ELR (cell line): ENCODE measurements around the gene LRRC8B.
"Not testable (repeated sequence)": the region's sequence is repeated elsewhere in the genome, so short reads cannot be mapped to it uniquely, and the experiment has no call there.

Experiments
- DNase-seq: peaks from one replicate; pipeline ENCODE4 v3.0.0-alpha.2; 2015; ENCODE audit warnings: low read depth

Gene LRRC8B

GRCh38 chr1:89584211-89584610 lies 59.6 kb downstream of the LRRC8B start:
- no peak for DNase-seq

GRCh38 chr1:89584781-89585180 lies 60.2 kb downstream of the LRRC8B start:
- no peak for DNase-seq

GRCh38 chr1:89587729-89588161 lies 63.1 kb downstream of the LRRC8B start:
- DNase-seq, result no peak

DNA sequence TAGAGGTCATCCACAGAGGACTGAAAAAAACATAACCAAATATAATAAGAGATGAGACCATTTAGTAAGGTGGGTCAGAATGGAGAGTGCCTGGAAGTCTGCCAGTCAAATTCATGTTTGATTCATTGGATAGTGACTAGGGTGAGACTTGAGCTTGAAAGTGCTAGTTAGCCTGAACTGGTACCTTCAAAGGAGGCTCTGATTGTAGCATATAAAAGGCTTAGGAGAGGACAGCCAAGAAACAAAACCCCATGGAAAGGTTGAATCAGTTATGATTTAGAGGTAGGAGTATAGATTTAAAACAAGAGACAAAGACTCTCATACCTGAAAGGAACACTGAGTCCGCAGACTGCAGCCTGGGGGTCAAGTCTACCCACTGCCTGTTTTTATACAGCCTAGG lies 63.9 kb downstream of the LRRC8B start:
- no peak for DNase-seq

DNA sequence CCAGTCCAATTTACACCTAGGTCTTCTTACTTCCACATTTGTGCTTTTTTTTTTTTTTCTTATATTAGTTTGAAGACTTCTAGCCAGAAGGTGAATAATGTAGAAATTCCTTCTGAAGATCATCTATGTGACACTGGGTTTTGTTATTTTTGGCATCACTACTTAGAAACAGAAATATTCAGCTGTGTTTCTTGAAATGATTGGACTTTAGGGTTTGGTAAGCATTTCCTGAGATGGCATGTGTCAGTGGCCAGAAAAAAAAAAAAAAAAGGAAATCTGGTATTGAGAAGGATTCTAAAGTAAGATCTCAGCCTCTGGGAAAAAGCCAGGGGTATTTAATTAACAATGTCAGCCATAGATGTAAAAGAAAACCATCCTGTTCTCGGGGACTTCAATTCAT lies 64.9 kb downstream of the LRRC8B start:
- DNase-seq, result no peak

GRCh38 chr1:89590341-89591080 lies 65.9 kb downstream of the LRRC8B start:
- DNase-seq, result no peak

DNA sequence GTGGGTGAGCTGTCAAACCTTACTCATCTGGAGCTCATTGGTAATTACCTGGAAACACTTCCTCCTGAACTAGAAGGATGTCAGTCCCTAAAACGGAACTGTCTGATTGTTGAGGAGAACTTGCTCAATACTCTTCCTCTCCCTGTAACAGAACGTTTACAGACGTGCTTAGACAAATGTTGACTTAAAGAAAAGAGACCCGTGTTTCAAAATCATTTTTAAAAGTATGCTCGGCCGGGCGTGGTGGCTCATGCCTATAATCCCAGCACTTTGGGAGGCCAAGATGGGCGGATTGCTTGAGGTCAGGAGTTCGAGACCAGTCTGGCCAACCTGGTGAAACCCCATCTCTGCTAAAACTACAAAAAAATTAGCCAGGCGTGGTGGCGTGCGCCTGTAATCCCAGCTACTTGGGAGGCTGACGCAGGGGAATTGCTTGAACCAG lies 68.3 kb downstream of the LRRC8B start:
- not testable (repeated sequence) for DNase-seq

DNA sequence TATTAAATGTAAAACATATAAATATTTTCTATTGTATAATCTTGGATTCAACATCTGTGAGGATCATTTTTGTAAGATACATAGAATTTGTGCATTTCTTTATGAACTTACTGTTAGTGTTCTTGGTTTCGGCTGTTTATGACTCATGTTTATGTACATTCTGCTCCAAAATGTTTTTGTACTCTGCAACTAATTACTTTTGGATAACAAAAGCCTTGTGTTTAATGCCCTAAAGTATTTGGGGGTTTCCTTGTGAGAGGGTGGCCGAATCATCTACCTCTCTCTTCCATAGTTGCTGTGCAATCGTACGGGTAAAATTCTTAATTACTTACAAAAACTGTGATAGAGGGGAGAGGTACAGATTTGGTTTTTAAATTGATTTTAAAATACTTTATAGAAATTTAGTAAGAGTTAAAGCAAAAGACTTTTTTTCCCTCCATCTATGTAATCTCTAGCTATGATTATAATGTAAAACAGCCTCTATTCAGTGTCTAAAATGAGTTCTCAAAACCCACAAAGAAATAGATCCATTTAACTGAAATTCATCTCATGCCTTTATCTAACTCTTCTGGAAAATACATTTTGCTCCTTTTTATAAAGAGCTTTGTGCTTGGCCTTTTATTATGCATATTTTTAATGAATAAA lies 69.6 kb downstream of the LRRC8B start:
- no peak for DNase-seq

DNA sequence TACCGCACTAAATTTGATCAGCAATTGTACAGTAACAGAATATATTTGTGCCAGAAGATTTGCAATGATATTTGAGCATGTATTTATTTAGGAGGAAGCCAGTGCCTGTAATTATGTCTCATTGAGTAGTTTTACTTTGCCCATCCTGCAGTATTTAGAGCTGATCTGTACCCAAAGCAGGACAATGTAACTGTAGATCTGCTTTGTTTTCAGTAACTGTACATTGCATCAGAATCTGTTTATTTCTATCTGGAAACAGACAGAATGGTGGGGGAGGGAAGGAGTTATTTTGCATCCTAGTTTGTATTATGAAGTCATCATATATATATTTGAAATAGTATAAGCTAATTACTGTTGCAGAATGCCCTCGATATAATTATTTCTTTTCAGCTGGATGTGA lies 72.1 kb downstream of the LRRC8B start:
- no peak for DNase-seq

DNA sequence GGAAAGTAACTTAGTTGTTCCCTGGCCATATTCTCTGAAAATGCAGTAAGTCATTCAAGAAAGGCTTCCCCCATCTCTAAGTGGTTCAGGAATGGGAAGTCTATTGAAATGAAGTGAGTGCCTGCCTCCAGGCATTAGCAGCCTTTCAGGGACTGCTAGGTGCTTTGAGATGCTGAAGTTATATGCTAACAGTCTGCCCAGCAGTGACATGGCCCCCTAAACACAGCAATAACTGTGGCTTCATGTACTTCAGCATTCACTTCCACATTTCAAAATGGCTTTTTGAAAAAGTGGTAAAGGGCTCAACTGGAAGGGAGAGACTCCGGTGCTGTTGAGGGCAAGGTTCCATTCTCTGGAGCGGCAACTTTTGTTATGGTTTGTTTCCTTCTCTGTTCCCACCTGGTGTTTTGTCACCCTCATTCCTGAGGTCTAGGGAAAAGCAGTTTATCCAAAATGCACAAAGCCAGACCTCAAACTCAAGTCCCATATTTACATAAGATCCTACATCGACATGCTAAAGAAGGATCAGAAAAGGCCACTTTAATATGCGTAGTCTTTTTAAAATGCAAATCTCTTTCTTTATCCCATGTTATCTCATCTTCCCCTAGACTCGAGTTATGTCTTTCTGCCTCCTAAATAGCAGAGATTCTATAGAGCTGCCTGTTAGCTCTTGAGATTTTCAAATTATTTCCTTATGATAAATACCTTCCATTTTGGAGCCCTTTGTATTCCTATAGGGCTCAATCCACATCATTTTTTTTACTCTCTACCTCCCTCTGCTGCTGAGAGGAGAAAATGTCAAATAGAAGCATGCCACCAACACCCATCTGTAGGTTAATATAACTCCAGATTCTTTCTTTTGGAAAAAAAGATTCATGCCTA lies 74.1 kb downstream of the LRRC8B start:
- DNase-seq, result peak; percentile 56

DNA sequence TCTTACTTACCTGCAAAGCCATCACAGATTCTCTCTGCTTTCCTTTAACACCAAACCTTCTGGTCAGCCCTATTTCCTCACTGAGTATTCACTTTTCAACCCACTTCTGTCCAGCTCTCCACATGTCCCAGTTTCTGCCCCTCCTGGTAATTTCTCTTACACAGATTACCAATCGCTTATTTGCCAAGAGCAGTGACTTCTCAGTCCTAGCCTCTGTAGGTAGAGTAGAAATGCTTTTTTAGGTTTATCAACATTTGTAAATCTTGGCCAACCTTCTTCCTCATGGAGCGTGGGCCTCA lies 74.7 kb downstream of the LRRC8B start:
- DNase-seq, result no peak

- DNase-seq, result no peak
Measured at GRCh38 chr1:89600451-89601224, 76.0 kb downstream of the LRRC8B start.

DNA sequence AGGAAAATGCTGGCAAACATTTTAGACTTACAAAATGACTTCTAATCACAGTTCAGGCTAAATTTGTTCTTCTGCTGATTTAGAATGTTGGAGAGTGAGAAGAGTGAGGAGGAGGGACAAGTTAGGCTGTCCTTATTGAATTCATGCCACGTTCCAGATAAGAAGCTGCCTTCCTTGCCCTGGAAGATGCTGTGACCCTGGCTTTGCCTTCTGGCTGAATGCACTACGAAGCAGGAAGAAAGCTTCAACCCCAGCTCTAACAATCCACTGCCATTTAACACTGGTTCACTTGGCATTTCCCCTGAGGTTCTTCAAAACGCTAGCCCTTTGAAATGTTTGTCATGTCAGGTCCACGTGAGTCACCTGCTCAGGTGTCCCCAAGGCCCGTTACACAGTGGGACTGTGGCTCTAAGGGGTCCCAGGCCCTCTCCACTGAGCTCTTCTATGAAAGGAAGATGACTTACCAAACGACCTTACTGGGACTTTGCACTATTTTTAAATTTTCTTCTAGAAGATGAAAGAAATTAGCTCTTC lies 78.3 kb downstream of the LRRC8B start:
- DNase-seq, result no peak

- peak; percentile 63 for DNase-seq
Measured at GRCh38 chr1:89603651-89604413, 79.2 kb downstream of the LRRC8B start.

GRCh38 chr1:89604414-89604735 lies 79.7 kb downstream of the LRRC8B start:
- no peak for DNase-seq

- DNase-seq, result peak; percentile 81
Measured at GRCh38 chr1:89605692-89606091, 81.1 kb downstream of the LRRC8B start.

DNA sequence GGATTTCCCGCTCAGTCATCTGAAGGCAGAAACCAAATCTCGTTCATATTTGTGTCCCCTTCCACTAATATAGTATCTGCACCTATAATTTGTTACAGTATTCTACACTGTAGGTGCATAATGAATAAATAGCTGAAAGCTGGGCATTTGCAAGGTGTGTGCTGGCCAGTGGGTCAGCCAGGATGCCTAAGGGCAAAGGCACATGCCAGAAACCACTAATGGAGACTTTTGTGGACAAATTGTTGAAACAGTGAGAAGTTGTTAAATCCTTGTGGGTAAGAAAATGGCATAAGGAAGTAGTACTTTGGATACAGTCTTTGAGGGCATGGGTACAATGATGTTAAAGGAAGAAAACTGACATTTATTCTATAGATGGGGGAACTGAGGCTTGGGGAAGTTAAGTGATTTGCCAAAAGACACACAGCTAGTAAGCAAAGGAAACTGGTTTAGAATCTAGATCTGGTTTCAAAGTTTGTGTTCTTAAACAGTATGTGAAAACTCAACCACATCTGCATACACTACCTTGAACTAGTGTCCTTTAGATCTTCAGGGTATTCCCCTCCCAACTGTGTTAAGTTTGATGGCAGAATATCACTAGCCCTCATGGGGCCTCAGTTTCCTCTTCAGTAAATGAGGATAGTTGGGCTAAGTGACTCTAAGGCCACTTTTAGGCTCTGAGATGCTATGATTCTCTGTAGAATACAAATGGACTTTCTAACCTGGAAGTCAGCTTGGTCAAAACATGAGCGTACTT lies 81.8 kb downstream of the LRRC8B start:
- no peak for DNase-seq

- DNase-seq, result no peak
Measured at GRCh38 chr1:89607156-89607555, 82.5 kb downstream of the LRRC8B start.

DNA sequence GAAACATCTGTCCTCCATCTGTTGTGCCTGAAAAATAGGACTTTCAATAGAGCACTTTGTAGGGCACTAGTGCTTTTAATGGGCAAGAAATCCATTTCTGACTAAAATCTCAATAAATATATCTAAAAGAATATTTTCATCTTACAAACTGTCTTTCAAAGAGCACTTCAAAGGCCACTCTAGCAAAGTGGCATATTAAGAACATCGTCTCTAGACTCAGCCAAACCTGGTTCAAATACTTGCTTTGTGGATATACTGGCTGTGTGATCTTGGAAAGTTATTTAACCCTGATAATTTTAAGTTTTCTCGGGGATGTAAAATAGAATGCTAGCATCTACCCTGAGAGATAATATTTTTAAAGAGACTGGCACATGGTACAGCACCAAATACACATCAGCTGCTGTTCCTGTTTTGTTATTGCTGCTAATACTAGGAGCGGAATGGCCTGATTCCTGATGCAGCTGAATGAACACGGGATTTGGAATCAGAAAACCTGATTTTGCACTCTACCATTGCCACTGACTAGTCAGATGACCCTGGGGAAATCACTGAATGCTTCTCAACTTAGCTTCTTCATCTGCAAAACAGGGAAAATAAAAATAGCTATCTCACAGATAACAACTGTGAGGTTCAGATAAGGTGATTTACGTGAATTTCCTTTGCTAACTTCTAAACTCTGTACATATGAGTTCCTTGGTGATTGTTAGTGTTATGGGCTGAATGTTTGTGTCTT lies 83.1 kb downstream of the LRRC8B start:
- DNase-seq, result no peak
